Adrenal gland (tissue), 5 donors: ENCODE results near the gene EDNRB.

Experiments used
- CTCF ChIP-seq, 6 experiments: fragments of 450-650 bp in 4 of 6; fragments of 200-600 bp in 2 of 6; sonication (generic) in 1 of 6; IDR thresholded peaks; 1 replicate in 5 of 6; 2 replicates in 1 of 6; pipeline versions ENCODE4 v1.5.1 to v1.8.0; 2016 to 2021; ENCODE audit warnings: antibody characterized with exemption in 6 of 6, mild to moderate bottlenecking in 2 of 6, moderate library complexity in 1 of 6
- POLR2A ChIP-seq, 2 donors: fragments of 450-650 bp; IDR thresholded peaks; one replicate each; pipeline ENCODE4 v1.6.1; 2017; ENCODE audit warnings: antibody characterized with exemption in 2 of 2, mild to moderate bottlenecking in 2 of 2, moderate library complexity in 1 of 2
- donor health status: DM: no; HTN: no; CAD: no.

- no peak for TF ChIP-seq CTCF (IDR thresholded peaks at IDR 0.05)
- TF ChIP-seq POLR2A (IDR thresholded peaks at IDR 0.05) = no peak
Observed at GRCh38 chr13:77861741-77862140, 56.9 kb downstream of the EDNRB start.
